ENCODE data around the gene SCN1A.

GRCh38 chr2:165938237-165938636 is 189.6 kb downstream of the SCN1A start:
- TF ChIP-seq ZNF274 (IDR thresholded peaks at IDR 0.05; ENCODE audit: low read depth, low read length) (no peak), YY1 (IDR thresholded peaks at IDR 0.05; ENCODE audit: insufficient read depth, insufficient read length) (no peak), SUZ12 (IDR thresholded peaks at IDR 0.05; ENCODE audit: extremely low read depth, insufficient read depth, insufficient read length) (no peak)

Data from NT2/D1 (cell line).